HT-29 (cell line): Measurements from ENCODE around the gene RLF. TPM values are rescaled to one million over a fixed set of nuclear protein-coding genes. Genes with fewer than 3 reads are reported as not detected.

Source experiments
- DNase-seq: peaks from one replicate; pipeline ENCODE4 v3.0.0-alpha.2; 2015; ENCODE audit warnings: low spot score
- total RNA-seq: library from RNA; depleted of rRNA; stranded (reverse); fragments of >200 nt; shearing (Covaris generic); gene quantifications from 2 replicates; pipeline ENCODE4 v1.2.3, GENCODE V29; 2014

RLF gene
- total RNA-seq, 1 experiment from 2014 or later = 5.0 TPM

GRCh38 chr1:40226192-40226591 is 65.0 kb downstream of the RLF start:
- DNase-seq = no peak

GRCh38 chr1:40232444-40232843 is 71.3 kb downstream of the RLF start:
- DNase-seq = no peak

- DNase-seq = no peak
These were observed 78.4 kb downstream of the RLF start for GRCh38 chr1:40239626-40240025.

- no peak for DNase-seq
These were observed 79.2 kb downstream of the RLF start for GRCh38 chr1:40240390-40240789.

- DNase-seq = no peak
These were observed 80.2 kb downstream of the RLF start for GRCh38 chr1:40241362-40241761.

- no peak for DNase-seq
These were observed 82.2 kb downstream of the RLF start for GRCh38 chr1:40243351-40243750.

GRCh38 chr1:40244138-40244744 is 83.1 kb downstream of the RLF start:
- no peak for DNase-seq

- no peak for DNase-seq
These were observed 84.5 kb downstream of the RLF start for GRCh38 chr1:40245686-40246085.

- DNase-seq = peak; percentile 17
These were observed 86.5 kb downstream of the RLF start, which contains the start of gene TMCO2 for GRCh38 chr1:40247655-40248054. Gene TMCO2 (plus strand): TSS chr1:40247937. CDS start chr1:40247994, 57 bp downstream.

GRCh38 chr1:40248412-40248811 is 87.2 kb downstream of the RLF start:
- no peak for DNase-seq

GRCh38 chr1:40251456-40251855 is 90.3 kb downstream of the RLF start:
- DNase-seq = no peak

- no peak for DNase-seq
These were observed 91.4 kb downstream of the RLF start for GRCh38 chr1:40252601-40253000.

- no peak for DNase-seq
These were observed 94.0 kb downstream of the RLF start for GRCh38 chr1:40255231-40255630.

GRCh38 chr1:40256401-40257084 is 95.4 kb downstream of the RLF start:
- DNase-seq = peak; percentile 7

- no peak for DNase-seq
These were observed 96.1 kb downstream of the RLF start for GRCh38 chr1:40257313-40257687.

- DNase-seq = peak; percentile 96
These were observed 96.7 kb downstream of the RLF start, which contains the start of gene ZMPSTE24 for GRCh38 chr1:40257688-40258444. Gene ZMPSTE24 (plus strand): TSS chr1:40258236. CDS start chr1:40258272, 36 bp downstream.

GRCh38 chr1:40258445-40258769 is 97.2 kb downstream of the RLF start:
- DNase-seq = no peak

- no peak for DNase-seq
These were observed 103.2 kb downstream of the RLF start for GRCh38 chr1:40264354-40264781.

GRCh38 chr1:40265298-40265697 is 104.1 kb downstream of the RLF start:
- DNase-seq = no peak

GRCh38 chr1:40265919-40266318 is 104.7 kb downstream of the RLF start:
- DNase-seq = no peak

GRCh38 chr1:40266786-40267535 is 105.8 kb downstream of the RLF start:
- DNase-seq = no peak

GRCh38 chr1:40267767-40268187 is 106.6 kb downstream of the RLF start:
- no peak for DNase-seq
